ENCODE results near the gene ACP2. TPM values are rescaled to one million over a fixed set of nuclear protein-coding genes. Genes with fewer than 3 reads are reported as not detected.
A peak's percentile ranks its signal among the peaks of the same experiment; 100 is the strongest.

Gene ACP2, protein sequence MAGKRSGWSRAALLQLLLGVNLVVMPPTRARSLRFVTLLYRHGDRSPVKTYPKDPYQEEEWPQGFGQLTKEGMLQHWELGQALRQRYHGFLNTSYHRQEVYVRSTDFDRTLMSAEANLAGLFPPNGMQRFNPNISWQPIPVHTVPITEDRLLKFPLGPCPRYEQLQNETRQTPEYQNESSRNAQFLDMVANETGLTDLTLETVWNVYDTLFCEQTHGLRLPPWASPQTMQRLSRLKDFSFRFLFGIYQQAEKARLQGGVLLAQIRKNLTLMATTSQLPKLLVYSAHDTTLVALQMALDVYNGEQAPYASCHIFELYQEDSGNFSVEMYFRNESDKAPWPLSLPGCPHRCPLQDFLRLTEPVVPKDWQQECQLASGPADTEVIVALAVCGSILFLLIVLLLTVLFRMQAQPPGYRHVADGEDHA
- total RNA-seq = 10 to 100 TPM; 22.9 to 28.0 (median 24.6) TPM

DNA sequence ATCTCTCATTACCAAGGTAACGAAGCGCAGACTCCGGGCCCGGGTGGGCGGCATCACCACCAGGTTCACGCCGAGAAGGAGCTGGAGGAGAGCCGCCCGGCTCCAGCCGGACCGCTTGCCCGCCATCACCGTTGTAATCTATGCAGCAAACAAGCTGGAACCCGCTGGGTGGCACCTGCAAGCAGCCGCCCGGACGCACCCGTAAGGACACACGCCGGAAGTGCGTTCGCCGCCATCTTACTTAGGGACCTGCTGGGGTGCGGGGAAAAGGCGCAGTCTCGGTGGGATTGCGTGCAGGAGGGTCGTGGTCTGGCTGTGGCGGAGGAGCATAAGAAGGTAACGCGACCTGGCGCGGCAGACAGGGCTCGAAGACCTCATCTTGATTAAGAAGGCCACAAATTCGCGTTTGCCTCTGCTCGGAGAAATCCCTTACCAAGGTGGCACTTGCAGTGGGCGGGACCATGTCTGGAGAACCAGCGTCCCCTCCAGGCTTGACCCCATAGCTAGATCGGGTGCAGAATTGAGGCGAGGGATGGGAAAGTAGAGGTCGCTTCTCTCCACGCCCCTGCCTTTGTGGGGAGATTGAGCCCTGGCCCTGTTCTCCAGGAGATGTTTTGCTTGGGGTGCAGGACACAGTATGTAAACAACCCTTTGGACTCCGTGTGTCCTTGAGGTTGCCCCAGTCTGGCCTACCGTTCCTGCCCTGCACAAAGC is at the start of gene ACP2:
Gene ACP2 (minus strand): TSS at position 151 of the 714 bp plus-strand sequence. CDS start 25 bp downstream, at position 126.
- Histone ChIP-seq H3K27ac (peak within 1 kb of the TSS; percentile 85), H3K27me3 (no peaks in the 10 kb centered on the region), H3K36me3 (peaks cover 20% of the 10 kb centered on the region), H3K4me1 (peaks cover 30% of the 10 kb centered on the region), H3K4me3 (peak within 1 kb of the TSS; percentile 85), H3K9me3 (no peaks in the 10 kb centered on the region)
- TF ChIP-seq POLR2AphosphoS5 (IDR thresholded peaks at IDR 0.05) (peak in 2 of 3 donors; percentile 44 to 88), EP300 (IDR thresholded peaks at IDR 0.05) (no peak), POLR2A (IDR thresholded peaks at IDR 0.05) (no peak)
- TF ChIP-seq, protein P1, sequence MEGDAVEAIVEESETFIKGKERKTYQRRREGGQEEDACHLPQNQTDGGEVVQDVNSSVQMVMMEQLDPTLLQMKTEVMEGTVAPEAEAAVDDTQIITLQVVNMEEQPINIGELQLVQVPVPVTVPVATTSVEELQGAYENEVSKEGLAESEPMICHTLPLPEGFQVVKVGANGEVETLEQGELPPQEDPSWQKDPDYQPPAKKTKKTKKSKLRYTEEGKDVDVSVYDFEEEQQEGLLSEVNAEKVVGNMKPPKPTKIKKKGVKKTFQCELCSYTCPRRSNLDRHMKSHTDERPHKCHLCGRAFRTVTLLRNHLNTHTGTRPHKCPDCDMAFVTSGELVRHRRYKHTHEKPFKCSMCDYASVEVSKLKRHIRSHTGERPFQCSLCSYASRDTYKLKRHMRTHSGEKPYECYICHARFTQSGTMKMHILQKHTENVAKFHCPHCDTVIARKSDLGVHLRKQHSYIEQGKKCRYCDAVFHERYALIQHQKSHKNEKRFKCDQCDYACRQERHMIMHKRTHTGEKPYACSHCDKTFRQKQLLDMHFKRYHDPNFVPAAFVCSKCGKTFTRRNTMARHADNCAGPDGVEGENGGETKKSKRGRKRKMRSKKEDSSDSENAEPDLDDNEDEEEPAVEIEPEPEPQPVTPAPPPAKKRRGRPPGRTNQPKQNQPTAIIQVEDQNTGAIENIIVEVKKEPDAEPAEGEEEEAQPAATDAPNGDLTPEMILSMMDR (IDR thresholded peaks at IDR 0.05) = no peak
- 0% methylated on average over 16 of the region's 45 CpGs for WGBS
- DNase-seq (ENCODE audit: low spot score in 2 of 2) = peak; percentile 94 to 97

DNA sequence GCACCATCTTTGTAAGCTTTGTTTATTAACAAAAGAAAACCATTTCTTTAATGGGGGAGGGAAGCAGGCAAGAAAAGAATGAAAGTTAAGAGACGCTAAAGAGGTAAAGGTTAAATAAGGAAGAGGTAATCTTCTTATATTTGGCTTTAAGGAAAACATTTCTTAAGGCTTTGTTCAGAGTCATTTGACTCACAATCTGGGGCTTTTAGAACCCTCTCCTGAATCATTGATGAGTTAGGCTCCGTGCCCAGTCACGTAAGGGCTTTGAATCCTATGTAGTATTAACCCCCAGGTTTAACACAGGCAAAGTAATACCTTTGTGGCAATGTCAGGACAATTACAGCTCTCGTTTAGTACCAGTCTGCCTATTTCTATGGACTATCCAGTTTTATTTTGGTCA is 47.4 kb upstream of the ACP2 start:
- Histone ChIP-seq H3K27me3 (no peaks in the 10 kb centered on the region), H3K4me1 (no peaks in the 10 kb centered on the region), H3K27ac (no peak overlapping the region), H3K4me3 (no peak overlapping the region), H3K9me3 (no peaks in the 10 kb centered on the region), H3K36me3 (peaks cover 96% of the 10 kb centered on the region)
- 87% methylated on average over 4 of the region's 4 CpGs for WGBS
- no peak for TF ChIP-seq POLR2A (IDR thresholded peaks at IDR 0.05)
- TF ChIP-seq POLR2AphosphoS5 (IDR thresholded peaks at IDR 0.05) = no peak
- TF ChIP-seq, protein P1 (IDR thresholded peaks at IDR 0.05) = no peak
- no peak for TF ChIP-seq EP300 (IDR thresholded peaks at IDR 0.05)
- DNase-seq (ENCODE audit: low spot score in 2 of 2) = no peak

DNA sequence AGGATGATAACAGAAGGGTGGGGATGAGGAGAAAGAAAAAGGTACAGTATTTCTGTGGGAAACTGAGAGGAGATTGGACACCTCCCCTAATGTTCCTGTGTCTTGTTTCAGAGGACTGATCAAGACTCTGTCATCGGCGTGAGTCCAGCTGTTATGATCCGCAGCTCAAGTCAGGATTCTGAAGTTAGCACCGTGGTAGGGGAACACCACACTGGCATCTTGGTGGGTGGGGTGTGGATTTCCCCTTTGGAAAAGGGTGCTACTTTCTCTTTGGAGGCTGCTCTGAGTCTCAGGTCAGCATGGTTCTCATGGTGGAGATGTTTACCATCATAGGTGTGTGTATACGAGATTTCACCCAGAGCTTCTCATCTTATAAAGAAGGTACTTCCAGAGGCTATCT is 46.8 kb upstream of the ACP2 start:
- Histone ChIP-seq H3K27ac (no peak overlapping the region), H3K27me3 (no peaks in the 10 kb centered on the region), H3K36me3 (peaks cover 98% of the 10 kb centered on the region), H3K9me3 (no peaks in the 10 kb centered on the region), H3K4me3 (no peak overlapping the region), H3K4me1 (no peaks in the 10 kb centered on the region)
- DNase-seq (ENCODE audit: low spot score in 2 of 2) = no peak
- TF ChIP-seq, protein P1 (IDR thresholded peaks at IDR 0.05) = no peak
- WGBS = 92% methylated on average over 5 of the region's 5 CpGs

DNA sequence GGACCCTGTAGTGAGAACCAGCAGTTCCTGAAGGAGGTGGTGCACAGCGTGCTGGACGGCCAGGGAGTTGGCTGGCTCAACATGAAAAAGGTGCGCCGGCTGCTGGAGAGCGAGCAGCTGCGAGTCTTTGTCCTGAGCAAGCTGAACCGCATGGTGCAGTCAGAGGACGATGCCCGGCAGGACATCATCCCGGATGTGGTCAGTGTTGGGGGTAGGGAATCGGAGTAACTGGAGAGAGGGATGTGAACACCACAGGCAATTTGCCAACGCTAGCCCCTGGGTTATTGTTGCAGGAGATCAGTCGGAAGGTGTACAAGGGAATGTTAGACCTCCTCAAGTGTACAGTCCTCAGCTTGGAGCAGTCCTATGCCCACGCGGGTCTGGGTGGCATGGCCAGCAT is 41.2 kb upstream of the ACP2 start:
- Histone ChIP-seq H3K27me3 (no peaks in the 10 kb centered on the region), H3K36me3 (peaks cover 100% of the 10 kb centered on the region), H3K4me3 (no peak overlapping the region), H3K4me1 (no peaks in the 10 kb centered on the region), H3K9me3 (no peaks in the 10 kb centered on the region), H3K27ac (no peak overlapping the region)
- DNase-seq (ENCODE audit: low spot score in 2 of 2) = no peak
- TF ChIP-seq POLR2A (IDR thresholded peaks at IDR 0.05) (no peak), POLR2AphosphoS5 (IDR thresholded peaks at IDR 0.05) (no peak), EP300 (IDR thresholded peaks at IDR 0.05) (no peak)
- TF ChIP-seq, protein P1 (IDR thresholded peaks at IDR 0.05) = no peak
- WGBS = 90% methylated on average over 15 of the region's 15 CpGs

DNA sequence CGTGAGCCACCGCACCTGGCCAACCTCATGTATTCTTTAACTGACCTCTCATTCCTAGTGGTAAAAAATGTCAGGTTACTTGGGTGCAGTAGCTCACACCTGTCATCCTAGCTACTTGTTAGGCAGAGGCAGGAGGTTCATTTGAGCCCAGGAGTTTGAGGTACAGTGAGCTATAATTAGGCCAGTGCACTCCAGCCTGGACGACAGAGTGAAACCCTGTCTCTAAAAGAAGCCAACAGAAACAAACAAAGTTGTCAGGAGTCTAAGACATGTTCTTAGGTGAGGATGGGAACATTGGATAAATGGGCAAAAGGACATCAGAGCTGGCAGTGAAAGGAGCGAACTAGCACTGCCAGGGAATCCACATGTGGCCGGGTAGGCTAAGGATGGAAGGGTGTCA is 39.5 kb upstream of the ACP2 start:
- TF ChIP-seq POLR2A (IDR thresholded peaks at IDR 0.05) (no peak), EP300 (IDR thresholded peaks at IDR 0.05) (no peak), POLR2AphosphoS5 (IDR thresholded peaks at IDR 0.05) (no peak)
- TF ChIP-seq, protein P1 (IDR thresholded peaks at IDR 0.05) = no peak
- DNase-seq (ENCODE audit: low spot score in 2 of 2) = no peak
- peaks cover 100% of the 10 kb centered on the region for H3K36me3 ChIP-seq
- no peaks in the 10 kb centered on the region for H3K27me3 ChIP-seq
- no peak overlapping the region for H3K27ac ChIP-seq
- H3K9me3 ChIP-seq = no peaks in the 10 kb centered on the region
- no peak overlapping the region for H3K4me3 ChIP-seq
- H3K4me1 ChIP-seq = no peaks in the 10 kb centered on the region
- 89% methylated on average over 5 of the region's 5 CpGs for WGBS
